Gastroesophageal sphincter (tissue), 4 donors: ENCODE results near the gene ADO. TPM values are rescaled to one million over a fixed set of nuclear protein-coding genes. Genes with fewer than 3 reads are reported as not detected.
A peak's percentile ranks its signal among the peaks of the same experiment; 100 is the strongest.

Experiments
- ATAC-seq: fragments of 150-250 bp; one replicate; pipeline ENCODE4 v1.9.1; 2016; ENCODE audit warnings: mild to moderate bottlenecking, moderate library complexity
- H3K27ac ChIP-seq, 4 donors: fragments of 200-600 bp; sonication (generic) in 3 of 4; 1 replicate in 3 of 4; 2 replicates in 1 of 4; pipeline ENCODE4 v1.5.1; 2016 to 2019
- H3K27me3 ChIP-seq: fragments of 200-600 bp; sonication (generic); one replicate; pipeline ENCODE4 v1.5.1; 2019
- H3K36me3 ChIP-seq, 2 donors: fragments of 200-600 bp; sonication (generic); one replicate each; pipeline ENCODE4 v1.5.1; 2019; ENCODE audit warnings: control low read depth in 1 of 2
- H3K4me1 ChIP-seq, 3 donors: fragments of 200-600 bp; sonication (generic); 1 replicate in 2 of 3; 2 replicates in 1 of 3; pipeline ENCODE4 v1.5.1; 2016 to 2019; ENCODE audit warnings: control low read depth in 2 of 3
- H3K4me3 ChIP-seq, 2 donors: fragments of 200-600 bp; sonication (generic); one replicate each; pipeline ENCODE4 v1.5.1; 2019; ENCODE audit warnings: mild to moderate bottlenecking in 1 of 2, moderate library complexity in 1 of 2
- H3K9me3 ChIP-seq, 3 donors: fragments of 200-600 bp; sonication (generic); one replicate each; pipeline ENCODE4 v1.5.1; 2017 to 2019; ENCODE audit warnings: control low read depth in 2 of 3
- CTCF ChIP-seq, 4 experiments: fragments of 200-600 bp in 2 of 4; fragments of 450-650 bp in 2 of 4; sonication (generic) in 1 of 4; IDR thresholded peaks; one replicate each; pipeline ENCODE4 v1.5.1; 2017 to 2019; ENCODE audit warnings: antibody characterized with exemption in 4 of 4, mild to moderate bottlenecking in 2 of 4, moderate library complexity in 2 of 4
- EP300 ChIP-seq: sonication (generic); formaldehyde crosslinking; IDR thresholded peaks from one replicate; pipeline ENCODE4 v1.6.1; 2017; ENCODE audit warnings: antibody characterized with exemption, mild to moderate bottlenecking
- POLR2A ChIP-seq, 2 donors: fragments of 450-650 bp; IDR thresholded peaks; one replicate each; pipeline ENCODE4 v1.6.1; 2017; ENCODE audit warnings: antibody characterized with exemption in 2 of 2, mild to moderate bottlenecking in 2 of 2, moderate library complexity in 1 of 2
- POLR2AphosphoS5 ChIP-seq: sonication (generic); formaldehyde crosslinking; IDR thresholded peaks from one replicate; pipeline ENCODE4 v1.6.1; 2017; ENCODE audit warnings: antibody characterized with exemption
- WGBS, 2 donors: methylation state at CpG; one replicate each; pipeline ENCODE4 v1.1.5; 2018; ENCODE audit warnings: low coverage in 1 of 2; 5-methylcytosine and 5-hydroxymethylcytosine counted together
- total RNA-seq, 4 donors: library from RNA; depleted of rRNA; stranded (reverse); fragments of >200 nt; gene quantifications; one replicate each; pipeline ENCODE4 v1.1.0, GENCODE V29; 2016

The ADO gene
- total RNA-seq, 4 donors from 2014 or later, result 20.2 to 28.9 (median 22.5) TPM

GRCh38 chr10:62760401-62760800 lies 44.1 kb upstream of the ADO start:
- Histone ChIP-seq H3K4me3 (no peak overlapping the region), H3K4me1 (no peaks in the 10 kb centered on the region), H3K9me3 (no peaks in the 10 kb centered on the region), H3K36me3 (no peaks in the 10 kb centered on the region), H3K27ac (peak overlapping the region in 2 of 4 donors; percentile 34 to 48), H3K27me3 (no peaks in the 10 kb centered on the region)
- WGBS, 2 donors, result 54 to 79% methylated on average over 12 to 14 of the region's 14 CpGs
- no peak for TF ChIP-seq POLR2A (IDR thresholded peaks at IDR 0.05)
- no peak for TF ChIP-seq POLR2AphosphoS5
- no peak for TF ChIP-seq CTCF (IDR thresholded peaks at IDR 0.05)
- TF ChIP-seq EP300, result no peak
- peak; percentile 55 for ATAC-seq

GRCh38 chr10:62761115-62761514 lies 43.4 kb upstream of the ADO start:
- H3K27ac ChIP-seq, result no peak overlapping the region
- H3K4me3 ChIP-seq, result no peak overlapping the region
- TF ChIP-seq POLR2AphosphoS5, result no peak
- no peak for TF ChIP-seq CTCF (IDR thresholded peaks at IDR 0.05)
- no peak for TF ChIP-seq EP300
- TF ChIP-seq POLR2A (IDR thresholded peaks at IDR 0.05), result no peak
- no peaks in the 10 kb centered on the region for H3K27me3 ChIP-seq
- H3K36me3 ChIP-seq, result no peaks in the 10 kb centered on the region
- no peaks in the 10 kb centered on the region for H3K9me3 ChIP-seq
- no peaks in the 10 kb centered on the region for H3K4me1 ChIP-seq
- 64 to 86% methylated on average over 2 of the region's 3 CpGs for WGBS, 2 donors
- no peak for ATAC-seq

- Histone ChIP-seq H3K9me3 (no peaks in the 10 kb centered on the region), H3K4me3 (no peak overlapping the region), H3K27ac (no peak overlapping the region), H3K36me3 (no peaks in the 10 kb centered on the region), H3K4me1 (no peaks in the 10 kb centered on the region), H3K27me3 (no peaks in the 10 kb centered on the region)
- WGBS, 2 donors, result 100% methylated on average over 4 of the region's 4 CpGs; no CpG with 5 or more reads in 1 of the 2 donors
- ATAC-seq, result no peak
- no peak for TF ChIP-seq POLR2AphosphoS5
- TF ChIP-seq EP300, result no peak
- TF ChIP-seq CTCF (IDR thresholded peaks at IDR 0.05), result no peak
- no peak for TF ChIP-seq POLR2A (IDR thresholded peaks at IDR 0.05)
Measured at GRCh38 chr10:62763155-62763554, 41.4 kb upstream of the ADO start.

GRCh38 chr10:62764011-62764410 lies 40.5 kb upstream of the ADO start:
- no peaks in the 10 kb centered on the region for H3K27me3 ChIP-seq
- H3K36me3 ChIP-seq, result no peaks in the 10 kb centered on the region
- H3K27ac ChIP-seq, result no peak overlapping the region
- no peaks in the 10 kb centered on the region for H3K4me1 ChIP-seq
- WGBS, 2 donors, result 91 to 100% methylated on average over 4 of the region's 4 CpGs
- no peak overlapping the region for H3K4me3 ChIP-seq
- TF ChIP-seq POLR2A (IDR thresholded peaks at IDR 0.05) (no peak), POLR2AphosphoS5 (no peak), CTCF (IDR thresholded peaks at IDR 0.05) (no peak), EP300 (no peak)
- ATAC-seq, result no peak
- no peaks in the 10 kb centered on the region for H3K9me3 ChIP-seq

- Histone ChIP-seq H3K36me3 (no peaks in the 10 kb centered on the region), H3K27me3 (no peaks in the 10 kb centered on the region), H3K4me1 (peaks cover 0 to 4% (median 0%) of the 10 kb centered on the region in 3 donors), H3K4me3 (no peak overlapping the region), H3K9me3 (no peaks in the 10 kb centered on the region), H3K27ac (no peak overlapping the region)
- no peak for TF ChIP-seq POLR2A (IDR thresholded peaks at IDR 0.05)
- TF ChIP-seq EP300, result no peak
- TF ChIP-seq CTCF (IDR thresholded peaks at IDR 0.05), result no peak
- no peak for TF ChIP-seq POLR2AphosphoS5
- no peak for ATAC-seq
- 80% methylated on average over 1 of the region's 2 CpGs; no CpG with 5 or more reads in 1 of the 2 donors for WGBS, 2 donors
Measured at GRCh38 chr10:62765726-62766125, 38.8 kb upstream of the ADO start.
